Colonic mucosa (tissue), 4 donors: ENCODE results near the gene TRAPPC2. TPM values are rescaled to one million over a fixed set of nuclear protein-coding genes. Genes with fewer than 3 reads are reported as not detected.

Experiments
- DNase-seq: peaks from one replicate; pipeline ENCODE4 v3.0.0-alpha.2; 2020
- H3K27ac ChIP-seq: fragments of 200-600 bp; one replicate; pipeline ENCODE4 v1.8.0; 2021
- H3K27me3 ChIP-seq: fragments of 200-600 bp; one replicate; pipeline ENCODE4 v1.8.0; 2021
- H3K36me3 ChIP-seq: fragments of 200-600 bp; one replicate; pipeline ENCODE4 v1.8.0; 2021
- H3K4me1 ChIP-seq: fragments of 200-600 bp; one replicate; pipeline ENCODE4 v1.8.0; 2021; ENCODE audit warnings: mild to moderate bottlenecking
- H3K4me3 ChIP-seq: fragments of 200-600 bp; one replicate; pipeline ENCODE4 v1.8.0; 2021
- H3K9ac ChIP-seq, 2 donors: one replicate each; pipeline ENCODE4 v1.7.0; 2013; ENCODE audit warnings: control low read depth in 2 of 2, low read depth in 2 of 2, low read length in 2 of 2
- H3K9me3 ChIP-seq: fragments of 200-600 bp; one replicate; pipeline ENCODE4 v1.8.0; 2021
- intact Hi-C: fragments of 100-400 bp; cut with DNase I; formaldehyde crosslinking; loops from one replicate; pipeline ENCODE4 v1.14.1; 2022
- total RNA-seq, 2 donors: library from RNA; stranded (reverse); fragmentation: NEBNext Ultra II Directional in 1 of 2; extraction: Animal tissue kit (Norgen Biotek cat#: 25700) in 1 of 2; gene quantifications; one replicate each; pipeline ENCODE4 v1.2.1, GENCODE V29; 2021
- TF ChIP-seq, protein P1 (sequence below): fragments of 200-600 bp; IDR thresholded peaks from one replicate; pipeline ENCODE4 v1.8.0; 2022; ENCODE audit warnings: antibody characterized with exemption, mild to moderate bottlenecking
- donor health status: healthy.
- donor health status: DM: no; HTN: no; CAD: no.
- donor health status: DM: no; HTN: no; CAD: no.

TRAPPC2 gene
- total RNA-seq, 2 donors from 2014 or later = 20.4 to 20.9 TPM

DNA sequence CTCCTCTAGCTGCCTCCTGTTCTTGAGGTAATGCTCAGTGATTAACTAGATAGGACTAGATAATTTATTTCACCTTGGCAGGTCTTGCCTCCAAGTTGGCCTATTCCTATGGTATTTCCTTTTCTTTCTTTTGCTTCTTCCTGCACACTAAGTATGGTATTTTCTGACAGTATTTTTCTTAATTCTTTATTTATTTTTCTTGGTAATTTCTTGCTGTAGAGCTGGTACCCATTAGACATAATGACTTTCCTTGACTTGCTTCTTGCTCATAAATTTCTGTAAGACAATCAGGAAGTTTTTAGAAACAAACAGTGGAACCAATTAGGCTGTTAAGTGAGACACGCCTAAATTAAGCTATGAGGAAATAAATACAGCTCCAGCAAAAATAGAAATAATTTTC lies 36.0 kb downstream of the TRAPPC2 start:
- intact Hi-C loops = no loop called here
- TF ChIP-seq, protein P1, sequence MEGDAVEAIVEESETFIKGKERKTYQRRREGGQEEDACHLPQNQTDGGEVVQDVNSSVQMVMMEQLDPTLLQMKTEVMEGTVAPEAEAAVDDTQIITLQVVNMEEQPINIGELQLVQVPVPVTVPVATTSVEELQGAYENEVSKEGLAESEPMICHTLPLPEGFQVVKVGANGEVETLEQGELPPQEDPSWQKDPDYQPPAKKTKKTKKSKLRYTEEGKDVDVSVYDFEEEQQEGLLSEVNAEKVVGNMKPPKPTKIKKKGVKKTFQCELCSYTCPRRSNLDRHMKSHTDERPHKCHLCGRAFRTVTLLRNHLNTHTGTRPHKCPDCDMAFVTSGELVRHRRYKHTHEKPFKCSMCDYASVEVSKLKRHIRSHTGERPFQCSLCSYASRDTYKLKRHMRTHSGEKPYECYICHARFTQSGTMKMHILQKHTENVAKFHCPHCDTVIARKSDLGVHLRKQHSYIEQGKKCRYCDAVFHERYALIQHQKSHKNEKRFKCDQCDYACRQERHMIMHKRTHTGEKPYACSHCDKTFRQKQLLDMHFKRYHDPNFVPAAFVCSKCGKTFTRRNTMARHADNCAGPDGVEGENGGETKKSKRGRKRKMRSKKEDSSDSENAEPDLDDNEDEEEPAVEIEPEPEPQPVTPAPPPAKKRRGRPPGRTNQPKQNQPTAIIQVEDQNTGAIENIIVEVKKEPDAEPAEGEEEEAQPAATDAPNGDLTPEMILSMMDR = no peak
- no peak overlapping the region for H3K9ac ChIP-seq
- H3K36me3 ChIP-seq = no peaks in the 10 kb centered on the region
- H3K4me1 ChIP-seq = peaks cover 4% of the 10 kb centered on the region
- peak overlapping the region; percentile 58 for H3K27ac ChIP-seq
- DNase-seq = no peak
- H3K4me3 ChIP-seq = no peak overlapping the region
- H3K27me3 ChIP-seq = no peaks in the 10 kb centered on the region
- no peaks in the 10 kb centered on the region for H3K9me3 ChIP-seq

DNA sequence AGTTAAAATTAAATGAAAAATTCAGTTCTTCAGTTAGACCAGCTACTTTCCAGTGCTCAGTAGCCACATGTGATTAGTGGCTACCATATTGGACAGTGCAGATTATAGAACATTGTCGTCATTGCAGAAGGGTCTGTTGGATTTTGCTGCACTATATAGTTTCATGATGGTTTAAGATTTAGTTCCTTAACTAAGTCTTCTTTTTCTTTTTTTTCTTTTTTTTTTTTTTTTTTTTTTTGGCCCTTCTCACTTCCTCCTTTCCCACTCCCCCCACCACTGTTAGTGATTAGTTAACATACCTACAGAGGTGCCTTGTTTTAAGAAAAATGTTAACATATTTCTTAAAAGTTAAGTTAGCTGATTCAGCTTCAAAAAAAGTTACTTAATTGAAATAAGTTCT lies 36.4 kb downstream of the TRAPPC2 start:
- TF ChIP-seq, protein P1 = no peak
- Histone ChIP-seq H3K27me3 (no peaks in the 10 kb centered on the region), H3K27ac (no peak overlapping the region), H3K9me3 (no peaks in the 10 kb centered on the region), H3K36me3 (no peaks in the 10 kb centered on the region), H3K9ac (no peak overlapping the region), H3K4me3 (no peak overlapping the region), H3K4me1 (peaks cover 4% of the 10 kb centered on the region)
- DNase-seq = no peak
- intact Hi-C loops = no loop called here

DNA sequence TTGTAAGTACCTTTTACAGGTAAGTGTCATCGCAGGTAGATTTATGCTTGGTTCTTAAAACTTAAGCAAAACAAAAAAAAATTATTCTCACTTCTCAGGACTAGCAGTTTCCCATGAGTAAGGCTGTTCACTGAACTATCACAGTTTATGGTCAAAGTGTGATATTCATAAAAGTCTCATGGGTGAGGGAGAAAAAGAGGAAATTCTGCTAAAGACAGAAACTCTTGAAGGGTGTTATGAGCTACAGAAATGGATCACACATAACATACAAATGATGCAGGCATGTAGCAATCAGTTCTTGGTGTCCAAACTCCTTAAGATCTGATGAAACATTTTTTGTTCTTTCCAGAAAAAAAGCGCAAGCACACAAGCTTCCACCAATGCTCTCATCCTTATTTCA lies 37.0 kb downstream of the TRAPPC2 start:
- intact Hi-C loops = no loop called here
- Histone ChIP-seq H3K4me3 (no peak overlapping the region), H3K27me3 (no peaks in the 10 kb centered on the region), H3K9ac (no peak overlapping the region), H3K9me3 (no peaks in the 10 kb centered on the region), H3K27ac (no peak overlapping the region), H3K36me3 (no peaks in the 10 kb centered on the region), H3K4me1 (peaks cover 4% of the 10 kb centered on the region)
- TF ChIP-seq, protein P1 = no peak
- no peak for DNase-seq

DNA sequence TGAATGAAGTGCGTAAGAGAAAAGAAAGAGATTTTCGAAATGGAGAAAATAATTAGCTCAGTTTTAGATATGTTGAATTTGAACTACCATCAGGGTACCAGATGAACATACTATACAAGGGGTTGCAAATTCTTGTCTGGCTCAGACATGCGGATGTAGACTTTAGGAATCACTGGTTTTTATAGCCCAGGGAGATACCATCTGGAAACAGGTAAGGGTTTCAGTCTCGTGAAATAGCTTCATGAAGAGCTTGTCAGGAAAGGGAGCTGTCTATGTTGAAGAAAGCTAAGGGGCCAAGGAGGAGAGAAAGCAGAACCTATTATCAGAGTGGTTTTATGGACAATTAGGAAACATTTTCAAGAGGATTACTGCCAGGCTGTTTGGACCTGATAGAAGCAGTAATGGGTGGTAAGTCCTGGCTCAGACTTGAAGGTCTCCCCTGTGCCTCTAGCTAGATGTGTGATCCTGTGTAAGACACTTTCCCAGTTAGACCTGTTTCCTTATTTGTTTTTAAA lies 38.8 kb downstream of the TRAPPC2 start:
- H3K27ac ChIP-seq = peak overlapping the region; percentile 19
- H3K36me3 ChIP-seq = no peaks in the 10 kb centered on the region
- no peaks in the 10 kb centered on the region for H3K27me3 ChIP-seq
- no peak overlapping the region for H3K4me3 ChIP-seq
- peaks cover 4% of the 10 kb centered on the region for H3K4me1 ChIP-seq
- H3K9ac ChIP-seq = no peak overlapping the region
- TF ChIP-seq, protein P1 = no peak
- no peak for DNase-seq
- H3K9me3 ChIP-seq = no peaks in the 10 kb centered on the region
- intact Hi-C loops = no loop called here

DNA sequence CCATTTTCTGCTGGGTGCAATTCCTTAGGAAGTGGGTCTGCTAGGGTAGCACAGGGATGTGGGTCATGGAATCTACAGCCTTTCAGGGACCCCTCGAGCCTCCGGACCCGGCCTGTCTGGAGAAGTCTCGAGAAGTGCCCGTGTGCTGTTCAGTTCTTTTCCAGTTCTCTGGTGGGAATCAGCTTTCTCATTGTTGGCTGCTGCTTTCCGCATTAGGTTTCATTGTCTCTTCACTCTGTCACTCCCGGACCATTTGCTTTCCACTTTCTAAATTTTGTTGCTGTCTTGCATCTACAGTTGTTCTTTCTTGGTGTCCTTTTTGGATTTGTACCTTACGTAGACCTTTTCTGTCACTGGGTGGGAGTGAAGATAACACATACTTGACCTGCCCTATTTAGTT lies 39.4 kb downstream of the TRAPPC2 start:
- no peak overlapping the region for H3K27ac ChIP-seq
- intact Hi-C loops = no loop called here
- H3K4me1 ChIP-seq = peaks cover 4% of the 10 kb centered on the region
- H3K9me3 ChIP-seq = no peaks in the 10 kb centered on the region
- DNase-seq = no peak
- no peaks in the 10 kb centered on the region for H3K27me3 ChIP-seq
- H3K36me3 ChIP-seq = no peaks in the 10 kb centered on the region
- TF ChIP-seq, protein P1 = no peak
- no peak overlapping the region for H3K9ac ChIP-seq
- no peak overlapping the region for H3K4me3 ChIP-seq
